ENCODE data around the gene EVPLL. TPM values are rescaled to one million over a fixed set of nuclear protein-coding genes. Genes with fewer than 3 reads are reported as not detected.

Gene EVPLL
- total RNA-seq (2012; rRNA removed) (not detected in 2 replicates), polyA plus RNA-seq (2012; rRNA removed) (not detected in 2 replicates), Bru-seq, nascent RNA (percentile 7 among the genes with signal in this experiment), BruChase-seq, experiment 1, labeled RNA remaining after a 6-hour chase (not detected), BruChase-seq, experiment 2, labeled RNA remaining after a 2-hour chase (not detected)
- polyA plus RNA-seq (2012; cell fraction: cytosol; rRNA removed): not detected in 2 replicates
- polyA plus RNA-seq (2012; cell fraction: nucleus; rRNA removed; ENCODE audit: low replicate concordance): 0.03 and 0.05 TPM in 2 replicates
- long read RNA-seq: 0 reads

GRCh38 chr17:18377437-18378204 is at the start of gene EVPLL:
Gene EVPLL (plus strand): TSS chr17:18377778. CDS start chr17:18380938, 3,160 bp downstream.
- intact Hi-C loops (cut with micrococcal nuclease): no loop called here
- H2AK5ac ChIP-seq (ENCODE audit: low read depth, low read length): no peak within 1 kb of the TSS
- no peak within 1 kb of the TSS for H4K91ac ChIP-seq (ENCODE audit: insufficient read depth, low read depth, low read length)
- H3K23ac ChIP-seq (ENCODE audit: low read depth, low read length): no peak within 1 kb of the TSS
- ChIA-PET POLR2A (ENCODE audit: unreplicated experiment) (no interaction called here), CTCF (no interaction called here)
- H3K56ac ChIP-seq (ENCODE audit: extremely low read depth, insufficient read depth, low read length): no peak within 1 kb of the TSS
- no peak within 1 kb of the TSS for H3K14ac ChIP-seq (replicated peaks; ENCODE audit: low read depth, low read length)
- H3K4me3 ChIP-seq (ENCODE audit: insufficient read depth, low read depth, low read length): no peak within 1 kb of the TSS
- no peaks in the 10 kb centered on the region for H3K79me1 ChIP-seq (ENCODE audit: low read depth in 1 of 2, low read length in 2 of 2)
- H3K9me3 ChIP-seq (ENCODE audit: control insufficient read depth, insufficient read depth, low read length): peaks cover 5% of the 10 kb centered on the region
- no peaks in the 10 kb centered on the region for H4K20me1 ChIP-seq (ENCODE audit: insufficient read depth, low read length)
- H2AFZ ChIP-seq (replicated peaks; ENCODE audit: low read length, poor library complexity): no peak within 1 kb of the TSS
- H3K9ac ChIP-seq (ENCODE audit: low read depth, low read length): no peak within 1 kb of the TSS
- no peak within 1 kb of the TSS for H3K18ac ChIP-seq (ENCODE audit: low read depth, low read length)
- H3K4me2 ChIP-seq (ENCODE audit: low read depth, low read length): no peak within 1 kb of the TSS
- H4K8ac ChIP-seq (ENCODE audit: low read depth in 2 of 2, low read length in 2 of 2): no peak within 1 kb of the TSS
- H2AK9ac ChIP-seq (replicated peaks; ENCODE audit: low read depth, low read length, poor library complexity): no peak within 1 kb of the TSS
- no peaks in the 10 kb centered on the region for H3K4me1 ChIP-seq (ENCODE audit: control insufficient read depth, insufficient read depth, low read length)
- no peak within 1 kb of the TSS for H3K4ac ChIP-seq (ENCODE audit: low read depth, low read length)
- dilution Hi-C loops (cut with HindIII; ENCODE audit: low sequenced_read_pairs, unreplicated experiment): no loop called here
- no TSS peak for BruUV-seq (replicated peaks)
- DNase-seq: no peak
- WGBS, 2 experiments (ENCODE audit: extremely low coverage in 2 of 2, insufficient read length in 1 of 2): 70% methylated on average over 6 of the region's 20 CpGs; no CpG with 5 or more reads in 1 of the 2 experiments
- H2BK5ac ChIP-seq (ENCODE audit: low read depth, low read length, poor library complexity, severe bottlenecking): no peak within 1 kb of the TSS
- no peak within 1 kb of the TSS for H2BK15ac ChIP-seq (ENCODE audit: low read depth, low read length)
- H3K27me3 ChIP-seq (ENCODE audit: control insufficient read depth, insufficient read depth, low read length): peaks cover 18% of the 10 kb centered on the region
- H4K5ac ChIP-seq (ENCODE audit: low read depth, low read length): no peak within 1 kb of the TSS
- no peaks in the 10 kb centered on the region for H3K9me1 ChIP-seq (ENCODE audit: insufficient read depth, low read length)
- ATAC-seq (ENCODE audit: low read depth): no peak
- H3K27ac ChIP-seq (ENCODE audit: insufficient read depth, low read length): no peak within 1 kb of the TSS
- H2BK120ac ChIP-seq (ENCODE audit: low read depth, low read length): no peak within 1 kb of the TSS
- H2BK20ac ChIP-seq (ENCODE audit: low read depth, low read length): no peak within 1 kb of the TSS
- no peaks in the 10 kb centered on the region for H3K36me3 ChIP-seq (ENCODE audit: control insufficient read depth, insufficient read depth, low read length)
- in situ Hi-C loops (cut with MboI; ENCODE audit: low sequenced_read_pairs): no loop called here
- TF ChIP-seq, protein P1, sequence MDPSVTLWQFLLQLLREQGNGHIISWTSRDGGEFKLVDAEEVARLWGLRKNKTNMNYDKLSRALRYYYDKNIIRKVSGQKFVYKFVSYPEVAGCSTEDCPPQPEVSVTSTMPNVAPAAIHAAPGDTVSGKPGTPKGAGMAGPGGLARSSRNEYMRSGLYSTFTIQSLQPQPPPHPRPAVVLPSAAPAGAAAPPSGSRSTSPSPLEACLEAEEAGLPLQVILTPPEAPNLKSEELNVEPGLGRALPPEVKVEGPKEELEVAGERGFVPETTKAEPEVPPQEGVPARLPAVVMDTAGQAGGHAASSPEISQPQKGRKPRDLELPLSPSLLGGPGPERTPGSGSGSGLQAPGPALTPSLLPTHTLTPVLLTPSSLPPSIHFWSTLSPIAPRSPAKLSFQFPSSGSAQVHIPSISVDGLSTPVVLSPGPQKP (IDR thresholded peaks at IDR 0.05; ENCODE audit: borderline replicate concordance, low read depth, low read length): no peak
- TF ChIP-seq MXI1 (IDR thresholded peaks at IDR 0.05; ENCODE audit: borderline replicate concordance, low read depth, low read length) (no peak), MAFK (IDR thresholded peaks at IDR 0.05; ENCODE audit: low read depth, low read length) (no peak), FOS (IDR thresholded peaks at IDR 0.05; ENCODE audit: low read depth, low read length) (no peak), CEBPB (IDR thresholded peaks at IDR 0.05; ENCODE audit: low read depth, low read length) (no peak), BHLHE40 (IDR thresholded peaks at IDR 0.05; ENCODE audit: low read depth, low read length) (no peak), POLR2A (IDR thresholded peaks at IDR 0.05; ENCODE audit: low read depth, low read length) (no peak), RCOR1 (IDR thresholded peaks at IDR 0.05; ENCODE audit: insufficient replicate concordance, low read length) (no peak), NFE2L2 (IDR thresholded peaks at IDR 0.05; ENCODE audit: low read depth, low read length) (no peak), CHD1 (IDR thresholded peaks at IDR 0.05; ENCODE audit: low read depth, low read length) (no peak), RFX5 (IDR thresholded peaks at IDR 0.05; ENCODE audit: low read depth, low read length) (no peak), MAZ (IDR thresholded peaks at IDR 0.05; ENCODE audit: borderline replicate concordance, low read depth, low read length) (no peak), SMC3 (IDR thresholded peaks at IDR 0.05; ENCODE audit: low read depth, low read length) (no peak)
- TF ChIP-seq, protein P2, sequence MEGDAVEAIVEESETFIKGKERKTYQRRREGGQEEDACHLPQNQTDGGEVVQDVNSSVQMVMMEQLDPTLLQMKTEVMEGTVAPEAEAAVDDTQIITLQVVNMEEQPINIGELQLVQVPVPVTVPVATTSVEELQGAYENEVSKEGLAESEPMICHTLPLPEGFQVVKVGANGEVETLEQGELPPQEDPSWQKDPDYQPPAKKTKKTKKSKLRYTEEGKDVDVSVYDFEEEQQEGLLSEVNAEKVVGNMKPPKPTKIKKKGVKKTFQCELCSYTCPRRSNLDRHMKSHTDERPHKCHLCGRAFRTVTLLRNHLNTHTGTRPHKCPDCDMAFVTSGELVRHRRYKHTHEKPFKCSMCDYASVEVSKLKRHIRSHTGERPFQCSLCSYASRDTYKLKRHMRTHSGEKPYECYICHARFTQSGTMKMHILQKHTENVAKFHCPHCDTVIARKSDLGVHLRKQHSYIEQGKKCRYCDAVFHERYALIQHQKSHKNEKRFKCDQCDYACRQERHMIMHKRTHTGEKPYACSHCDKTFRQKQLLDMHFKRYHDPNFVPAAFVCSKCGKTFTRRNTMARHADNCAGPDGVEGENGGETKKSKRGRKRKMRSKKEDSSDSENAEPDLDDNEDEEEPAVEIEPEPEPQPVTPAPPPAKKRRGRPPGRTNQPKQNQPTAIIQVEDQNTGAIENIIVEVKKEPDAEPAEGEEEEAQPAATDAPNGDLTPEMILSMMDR (conservative IDR thresholded peaks at IDR 0.05; ENCODE audit: low read depth, low read length): no peak
